LNCAP (cell line): Measurements from ENCODE around the gene CCDC40.

Experiments
- TF ChIP-seq, protein P1 (sequence below): fragments of 450-650 bp; IDR thresholded peaks from 2 replicates; pipeline ENCODE4 v1.5.1; 2017; ENCODE audit warnings: mild to moderate bottlenecking

The CCDC40 gene

DNA sequence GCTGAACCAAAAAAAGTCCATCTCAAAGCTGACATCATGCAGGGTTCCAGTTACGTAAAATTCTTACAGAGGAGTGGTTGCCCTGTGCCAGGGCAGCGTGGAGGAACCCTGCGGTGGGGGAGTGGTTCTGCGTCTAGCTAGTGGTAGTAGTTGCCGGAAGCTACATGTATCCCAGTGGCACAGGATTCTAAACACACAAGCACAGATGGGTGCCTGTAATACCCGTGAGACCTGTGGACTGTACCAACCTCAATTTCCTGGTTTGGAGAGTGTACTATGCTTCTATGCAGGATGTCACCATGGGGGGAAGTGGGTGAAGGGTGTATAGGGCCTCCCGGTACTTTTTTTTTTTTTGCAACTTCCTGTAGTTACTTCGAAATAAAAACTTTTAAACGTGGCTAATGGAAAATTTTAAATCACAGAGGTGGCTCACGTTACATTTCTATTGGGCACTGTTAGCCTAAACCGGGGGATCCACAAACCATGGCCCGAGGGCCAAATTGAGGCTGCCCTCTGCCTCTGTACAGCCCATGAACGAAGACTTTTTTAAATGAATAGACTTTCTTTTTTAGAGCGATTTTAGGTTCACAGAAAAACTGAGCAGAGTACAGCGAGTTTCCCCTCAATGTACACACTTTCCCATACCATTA lies 39.3 kb upstream of the CCDC40 start:
- TF ChIP-seq, protein P1, sequence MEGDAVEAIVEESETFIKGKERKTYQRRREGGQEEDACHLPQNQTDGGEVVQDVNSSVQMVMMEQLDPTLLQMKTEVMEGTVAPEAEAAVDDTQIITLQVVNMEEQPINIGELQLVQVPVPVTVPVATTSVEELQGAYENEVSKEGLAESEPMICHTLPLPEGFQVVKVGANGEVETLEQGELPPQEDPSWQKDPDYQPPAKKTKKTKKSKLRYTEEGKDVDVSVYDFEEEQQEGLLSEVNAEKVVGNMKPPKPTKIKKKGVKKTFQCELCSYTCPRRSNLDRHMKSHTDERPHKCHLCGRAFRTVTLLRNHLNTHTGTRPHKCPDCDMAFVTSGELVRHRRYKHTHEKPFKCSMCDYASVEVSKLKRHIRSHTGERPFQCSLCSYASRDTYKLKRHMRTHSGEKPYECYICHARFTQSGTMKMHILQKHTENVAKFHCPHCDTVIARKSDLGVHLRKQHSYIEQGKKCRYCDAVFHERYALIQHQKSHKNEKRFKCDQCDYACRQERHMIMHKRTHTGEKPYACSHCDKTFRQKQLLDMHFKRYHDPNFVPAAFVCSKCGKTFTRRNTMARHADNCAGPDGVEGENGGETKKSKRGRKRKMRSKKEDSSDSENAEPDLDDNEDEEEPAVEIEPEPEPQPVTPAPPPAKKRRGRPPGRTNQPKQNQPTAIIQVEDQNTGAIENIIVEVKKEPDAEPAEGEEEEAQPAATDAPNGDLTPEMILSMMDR: no peak

DNA sequence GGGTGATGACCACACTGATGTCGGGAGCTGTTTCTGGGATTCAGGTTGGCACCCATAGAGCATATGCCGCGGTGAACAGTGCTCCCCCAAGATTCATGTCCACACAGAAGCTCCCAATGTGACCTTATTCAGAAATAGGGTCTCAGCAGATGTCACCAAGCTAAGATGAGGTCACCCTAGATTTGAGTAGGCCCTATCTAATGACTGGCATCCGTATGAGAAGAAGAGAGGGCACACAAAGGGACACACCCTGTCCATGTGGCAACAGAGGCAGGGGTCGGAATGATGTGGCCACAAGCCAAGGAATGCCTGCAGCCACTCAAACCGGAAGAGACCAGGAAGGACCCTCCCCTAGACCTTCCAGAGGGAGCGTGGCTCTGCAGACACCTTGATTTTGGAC lies 36.3 kb upstream of the CCDC40 start:
- TF ChIP-seq, protein P1: no peak

DNA sequence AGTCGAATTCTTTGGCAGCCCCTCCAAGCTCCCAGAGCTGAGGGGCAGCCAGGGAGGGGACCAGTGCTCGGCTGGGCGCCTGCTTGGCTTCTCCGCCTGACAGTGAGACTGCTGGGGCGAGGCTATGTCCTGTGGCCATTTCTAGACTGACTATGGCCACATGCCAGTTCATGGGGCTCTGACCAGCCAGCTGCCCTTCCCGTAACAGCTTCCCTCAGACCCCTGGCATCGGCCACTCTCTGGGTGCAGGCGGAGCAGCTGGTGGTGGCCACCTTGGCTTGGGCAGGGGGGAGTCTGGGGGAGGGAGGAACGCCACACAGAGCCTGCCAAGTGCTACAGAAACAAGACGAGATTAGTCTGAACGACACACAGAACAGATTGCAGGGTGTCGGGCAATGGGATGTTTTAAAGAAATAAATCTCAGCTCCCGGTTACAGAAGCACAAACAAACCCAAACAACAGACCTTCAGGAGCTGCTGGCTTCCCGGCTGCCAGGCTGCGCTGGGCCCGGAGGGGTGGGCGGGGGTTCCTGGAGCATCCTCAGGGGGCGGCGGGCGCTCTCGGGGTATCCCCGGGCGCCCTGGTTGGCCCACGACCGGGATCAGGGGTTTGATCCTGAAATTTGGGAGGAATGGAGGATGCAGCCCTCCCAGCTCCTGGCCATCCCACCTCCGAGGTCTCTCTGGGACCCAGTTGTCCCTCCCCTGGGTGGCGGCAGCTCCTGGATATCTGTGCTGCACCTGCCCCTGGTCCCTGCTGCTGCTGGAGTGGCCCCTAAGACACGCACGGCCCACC lies 35.3 kb upstream of the CCDC40 start:
- TF ChIP-seq, protein P1: no peak

DNA sequence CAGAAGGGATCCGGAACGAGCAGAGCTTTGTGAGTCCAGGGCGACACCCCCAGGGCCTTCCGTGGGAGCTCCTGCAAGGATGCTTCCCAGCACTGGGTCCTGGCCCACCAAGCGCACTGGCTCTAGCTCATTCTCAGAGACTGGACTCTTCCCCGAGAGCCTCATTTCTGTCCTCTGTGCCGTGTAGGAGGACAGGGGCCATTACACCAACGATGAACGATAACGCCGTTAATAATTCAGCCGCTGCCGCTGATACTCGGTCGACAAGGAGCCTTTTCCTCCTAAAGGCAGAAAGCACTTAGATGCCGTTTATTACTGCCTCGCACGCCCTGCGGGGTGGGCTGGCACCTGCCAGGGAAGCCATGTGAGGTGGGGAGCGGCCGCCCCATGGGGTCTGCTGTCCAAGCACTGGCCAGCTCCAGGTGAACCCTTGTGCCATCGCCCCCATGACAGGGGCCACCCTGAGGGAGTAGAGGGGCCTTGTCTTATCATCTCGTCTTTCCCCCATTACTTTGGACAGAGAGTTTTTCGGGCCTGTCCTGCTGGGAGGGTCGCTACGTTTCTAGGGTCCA lies 34.3 kb upstream of the CCDC40 start:
- TF ChIP-seq, protein P1: no peak

DNA sequence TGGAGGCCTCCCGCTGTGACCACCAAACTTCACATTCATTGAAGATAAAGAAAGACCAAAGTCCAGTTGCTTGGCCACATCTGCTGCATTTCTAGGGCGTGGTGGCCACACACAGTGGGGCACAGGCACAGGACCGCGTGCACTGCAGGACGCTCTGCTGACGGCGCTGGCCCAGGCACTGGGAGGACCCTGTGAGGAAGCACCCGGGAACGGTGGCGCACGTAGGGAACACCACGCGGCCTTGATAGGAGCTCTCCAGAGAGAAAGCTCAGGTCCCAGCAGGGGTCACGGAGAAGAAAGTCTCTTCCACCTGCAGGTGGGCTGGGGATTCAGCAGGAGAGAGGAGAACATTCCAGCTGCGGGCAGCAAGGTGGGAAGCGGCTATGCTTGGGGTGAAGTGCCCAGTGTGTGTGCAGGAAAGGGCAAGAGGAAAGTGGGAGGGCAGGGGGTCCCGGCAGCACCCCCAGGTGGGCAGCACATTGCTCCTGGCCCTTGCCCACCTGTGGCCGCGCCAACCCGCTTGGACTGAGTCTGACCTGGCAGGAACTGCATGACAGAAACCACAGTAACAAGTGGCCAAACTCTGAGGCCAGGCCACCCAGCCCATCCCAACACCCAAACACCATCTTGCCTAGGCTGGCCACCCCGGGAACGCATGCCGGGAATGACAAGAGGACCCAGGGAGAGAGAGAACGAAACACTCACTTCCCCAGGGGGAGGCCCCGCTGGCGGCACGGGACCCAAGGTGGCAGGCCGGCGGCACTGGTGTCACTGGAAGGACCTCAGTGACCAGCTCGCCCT lies 33.6 kb upstream of the CCDC40 start:
- TF ChIP-seq, protein P1: no peak

DNA sequence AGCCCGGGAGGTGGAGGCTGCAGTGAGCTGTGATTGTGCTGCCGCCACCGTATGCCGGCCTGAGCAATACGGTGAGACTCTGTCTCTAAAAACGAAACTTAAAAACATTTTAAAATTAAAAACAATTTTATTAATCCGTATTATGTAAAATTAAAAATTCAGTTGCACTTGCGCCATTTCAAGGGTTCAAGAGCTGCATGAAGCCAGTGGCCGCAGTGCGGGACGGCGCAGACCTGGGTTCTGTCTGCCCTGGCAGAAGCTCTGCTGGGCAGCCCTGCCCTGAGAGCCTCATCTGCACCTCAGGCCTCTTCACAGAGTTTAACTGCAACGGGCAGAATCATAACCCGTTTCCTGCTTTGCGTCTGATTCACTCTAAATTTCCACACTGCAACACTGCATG lies 32.5 kb upstream of the CCDC40 start:
- TF ChIP-seq, protein P1: no peak
